ENCODE data around the gene HEXIM2.
"Not testable (repeated sequence)": the region's sequence is repeated elsewhere in the genome, so short reads cannot be mapped to it uniquely, and the experiment has no call there.

The HEXIM2 gene

GRCh38 chr17:45170280-45170930 is 8.7 kb downstream of the HEXIM2 start:
- DNase-seq (ENCODE audit: low spot score): no peak

- no peak for DNase-seq (ENCODE audit: low spot score)
Measured at GRCh38 chr17:45170931-45171337, 9.3 kb downstream of the HEXIM2 start.

- no peak for DNase-seq (ENCODE audit: low spot score)
Measured at GRCh38 chr17:45171338-45172231, 9.9 kb downstream of the HEXIM2 start.

- DNase-seq (ENCODE audit: low spot score): no peak
Measured at GRCh38 chr17:45172232-45172540, 10.5 kb downstream of the HEXIM2 start.

- peak; percentile 56 for DNase-seq (ENCODE audit: low spot score)
Measured at GRCh38 chr17:45172541-45173286, 11.0 kb downstream of the HEXIM2 start.

- DNase-seq (ENCODE audit: low spot score): no peak
Measured at GRCh38 chr17:45175759-45176115, 14.1 kb downstream of the HEXIM2 start.

- no peak for DNase-seq (ENCODE audit: low spot score)
Measured at GRCh38 chr17:45177563-45177962, 15.9 kb downstream of the HEXIM2 start.

- no peak for DNase-seq (ENCODE audit: low spot score)
Measured at GRCh38 chr17:45184144-45184543, 22.5 kb downstream of the HEXIM2 start.

- no peak for DNase-seq (ENCODE audit: low spot score)
Measured at GRCh38 chr17:45186801-45187354, 25.2 kb downstream of the HEXIM2 start.

GRCh38 chr17:45189009-45189408 is 27.3 kb downstream of the HEXIM2 start:
- DNase-seq (ENCODE audit: low spot score): no peak

GRCh38 chr17:45190503-45191255 is 29.0 kb downstream of the HEXIM2 start:
- peak; percentile 49 for DNase-seq (ENCODE audit: low spot score)

GRCh38 chr17:45195424-45195823 is 33.7 kb downstream of the HEXIM2 start:
- DNase-seq (ENCODE audit: low spot score): no peak

- no peak for DNase-seq (ENCODE audit: low spot score)
Measured at GRCh38 chr17:45197108-45197507, 35.4 kb downstream of the HEXIM2 start.

GRCh38 chr17:45197555-45198334 is 36.1 kb downstream of the HEXIM2 start:
- peak; percentile 82 for DNase-seq (ENCODE audit: low spot score)

- DNase-seq (ENCODE audit: low spot score): no peak
Measured at GRCh38 chr17:45200701-45201100, 39.0 kb downstream of the HEXIM2 start.

GRCh38 chr17:45201457-45201856 is 39.8 kb downstream of the HEXIM2 start:
- no peak for DNase-seq (ENCODE audit: low spot score)

GRCh38 chr17:45201880-45202279 is 40.2 kb downstream of the HEXIM2 start:
- not testable (repeated sequence) for DNase-seq (ENCODE audit: low spot score)

GRCh38 chr17:45218895-45219661 is 57.4 kb downstream of the HEXIM2 start:
- peak; percentile 67 for DNase-seq (ENCODE audit: low spot score)
